ENCODE data around the gene ZNF808.
"Not testable (repeated sequence)": the region's sequence is repeated elsewhere in the genome, so short reads cannot be mapped to it uniquely, and the experiment has no call there.

The ZNF808 gene

GRCh38 chr19:52494518-52494917 lies 33.0 kb upstream of the ZNF808 start:
- Histone ChIP-seq H3K27ac (no peak overlapping the region), H3K27me3 (peaks cover 14% of the 10 kb centered on the region), H3K4me1 (ENCODE audit: control insufficient read depth in 1 of 2, insufficient read depth in 1 of 2, low read depth in 1 of 2, low read length in 1 of 2) (no peaks in the 10 kb centered on the region), H3K36me3 (no peaks in the 10 kb centered on the region), H3K9me3 (peaks cover 15% of the 10 kb centered on the region), H3K4me3 (ENCODE audit: low read depth in 1 of 2, low read length in 1 of 2) (no peak overlapping the region)
- TF ChIP-seq CTCF (IDR thresholded peaks at IDR 0.05), result no peak

GRCh38 chr19:52498571-52498970 lies 28.9 kb upstream of the ZNF808 start:
- no peak overlapping the region for H3K27ac ChIP-seq
- H3K9me3 ChIP-seq, result peaks cover 6% of the 10 kb centered on the region
- H3K4me1 ChIP-seq (ENCODE audit: control insufficient read depth in 1 of 2, insufficient read depth in 1 of 2, low read depth in 1 of 2, low read length in 1 of 2), result no peaks in the 10 kb centered on the region
- no peak overlapping the region for H3K4me3 ChIP-seq (ENCODE audit: low read depth in 1 of 2, low read length in 1 of 2)
- peaks cover 2% of the 10 kb centered on the region for H3K27me3 ChIP-seq
- H3K36me3 ChIP-seq, result no peaks in the 10 kb centered on the region
- no peak for TF ChIP-seq CTCF (IDR thresholded peaks at IDR 0.05)

- H3K9me3 ChIP-seq; H3K36me3 ChIP-seq; H3K27ac ChIP-seq; H3K4me3 ChIP-seq (ENCODE audit: low read depth in 1 of 2, low read length in 1 of 2); H3K4me1 ChIP-seq (ENCODE audit: control insufficient read depth in 1 of 2, insufficient read depth in 1 of 2, low read depth in 1 of 2, low read length in 1 of 2); H3K27me3 ChIP-seq: not testable (repeated sequence)
These were observed 27.0 kb upstream of the ZNF808 start for GRCh38 chr19:52500474-52500873.

GRCh38 chr19:52500991-52501390 lies 26.5 kb upstream of the ZNF808 start:
- not testable (repeated sequence) for H3K9me3 ChIP-seq; H3K27me3 ChIP-seq; H3K36me3 ChIP-seq; H3K4me1 ChIP-seq (ENCODE audit: control insufficient read depth in 1 of 2, insufficient read depth in 1 of 2, low read depth in 1 of 2, low read length in 1 of 2); H3K4me3 ChIP-seq (ENCODE audit: low read depth in 1 of 2, low read length in 1 of 2); H3K27ac ChIP-seq

GRCh38 chr19:52507266-52507665 lies 20.2 kb upstream of the ZNF808 start:
- Histone ChIP-seq H3K27me3 (no peaks in the 10 kb centered on the region), H3K27ac (no peak overlapping the region), H3K36me3 (no peaks in the 10 kb centered on the region), H3K4me1 (ENCODE audit: control insufficient read depth in 1 of 2, insufficient read depth in 1 of 2, low read depth in 1 of 2, low read length in 1 of 2) (no peaks in the 10 kb centered on the region), H3K4me3 (ENCODE audit: low read depth in 1 of 2, low read length in 1 of 2) (no peak overlapping the region), H3K9me3 (no peaks in the 10 kb centered on the region)
- no peak for TF ChIP-seq CTCF (IDR thresholded peaks at IDR 0.05)

GRCh38 chr19:52516191-52516590 lies 11.3 kb upstream of the ZNF808 start:
- Histone ChIP-seq H3K9me3 (no peaks in the 10 kb centered on the region), H3K27ac (no peak overlapping the region)
- no peak for TF ChIP-seq CTCF (IDR thresholded peaks at IDR 0.05)

GRCh38 chr19:52518646-52519045 lies 8.8 kb upstream of the ZNF808 start:
- H3K27me3 ChIP-seq, result no peaks in the 10 kb centered on the region
- H3K4me3 ChIP-seq (ENCODE audit: low read depth in 1 of 2, low read length in 1 of 2), result no peak overlapping the region
- TF ChIP-seq CTCF (IDR thresholded peaks at IDR 0.05), result no peak
- no peak overlapping the region for H3K27ac ChIP-seq
- no peaks in the 10 kb centered on the region for H3K4me1 ChIP-seq (ENCODE audit: control insufficient read depth in 1 of 2, insufficient read depth in 1 of 2, low read depth in 1 of 2, low read length in 1 of 2)
- no peaks in the 10 kb centered on the region for H3K36me3 ChIP-seq
- H3K9me3 ChIP-seq, result peaks cover 6% of the 10 kb centered on the region

More at GRCh38 chr19:52516191-52516590, 11.3 kb upstream of the ZNF808 start:
- Histone ChIP-seq H3K36me3 (no peaks in the 10 kb centered on the region), H3K4me3 (ENCODE audit: low read depth in 1 of 2, low read length in 1 of 2) (no peak overlapping the region), H3K27me3 (no peaks in the 10 kb centered on the region), H3K4me1 (ENCODE audit: control insufficient read depth in 1 of 2, insufficient read depth in 1 of 2, low read depth in 1 of 2, low read length in 1 of 2) (no peaks in the 10 kb centered on the region)

GRCh38 chr19:52519175-52519574 lies 8.3 kb upstream of the ZNF808 start:
- H3K4me1 ChIP-seq (ENCODE audit: control insufficient read depth in 1 of 2, insufficient read depth in 1 of 2, low read depth in 1 of 2, low read length in 1 of 2); H3K36me3 ChIP-seq; H3K27ac ChIP-seq; H3K9me3 ChIP-seq; H3K27me3 ChIP-seq; H3K4me3 ChIP-seq (ENCODE audit: low read depth in 1 of 2, low read length in 1 of 2): not testable (repeated sequence)

Data from neutrophil (primary cell).